Muscle of back (tissue), 11 donors: ENCODE results near the gene ATXN1. TPM values are rescaled to one million over a fixed set of nuclear protein-coding genes. Genes with fewer than 3 reads are reported as not detected.
A peak's percentile ranks its signal among the peaks of the same experiment; 100 is the strongest.
"Not testable (repeated sequence)": the region's sequence is repeated elsewhere in the genome, so short reads cannot be mapped to it uniquely, and the experiment has no call there.

ENCODE experiments used
- DNase-seq, 3 donors: peaks; one replicate each; pipeline versions ENCODE4 v3.0.0 to v3.0.0-alpha.2; 2013
- polyA plus RNA-seq, 10 donors: library from polyadenylated mRNA; unstranded; fragments of 120-200 nt; gene quantifications; one replicate each; pipeline ENCODE4 v1.2.1, GENCODE V29; 2013; ENCODE audit not compliant: insufficient read length in 10 of 10

ATXN1 gene
- polyA plus RNA-seq, 10 donors, result 13.6 to 16.9 (median 15.0) TPM

DNA sequence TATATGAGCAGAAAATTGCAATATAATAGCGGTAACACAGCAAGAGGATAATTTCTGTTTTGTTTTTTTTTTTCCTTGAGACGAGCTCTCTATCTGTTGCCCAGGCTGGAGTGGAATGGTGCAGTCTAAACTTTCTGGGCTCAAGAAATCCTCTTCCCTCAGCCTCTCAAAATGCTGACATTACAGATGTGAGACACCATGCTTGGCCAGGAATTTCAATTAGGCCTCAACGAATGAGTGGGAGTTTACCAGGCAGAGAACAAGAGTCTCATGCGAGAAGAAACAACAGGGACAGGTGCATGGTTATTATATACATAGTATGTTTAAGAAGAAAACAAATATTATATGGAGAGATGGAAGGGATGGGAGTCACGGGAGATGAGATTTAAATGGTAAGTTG, 111.4 kb downstream of the ATXN1 start:
- DNase-seq, result no peak

DNA sequence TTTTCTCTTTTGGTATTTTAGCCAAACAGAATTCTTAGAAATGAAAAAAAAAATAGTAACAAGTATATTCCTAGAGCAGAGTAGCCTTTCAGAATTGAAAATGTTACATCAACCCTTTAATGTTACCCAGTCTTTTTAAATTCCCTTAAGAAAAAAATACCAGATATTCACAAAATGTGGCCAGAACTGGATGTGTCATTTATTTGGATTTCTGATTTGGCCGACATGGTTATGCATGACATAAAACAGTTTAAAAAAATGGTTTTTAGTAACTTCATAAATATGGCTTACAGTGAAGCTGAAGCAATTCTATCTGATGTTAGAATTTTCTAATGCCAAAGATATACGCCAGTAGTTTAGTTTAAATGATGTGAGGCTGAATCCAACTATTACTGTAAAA, 112.0 kb downstream of the ATXN1 start:
- DNase-seq, result no peak

DNA sequence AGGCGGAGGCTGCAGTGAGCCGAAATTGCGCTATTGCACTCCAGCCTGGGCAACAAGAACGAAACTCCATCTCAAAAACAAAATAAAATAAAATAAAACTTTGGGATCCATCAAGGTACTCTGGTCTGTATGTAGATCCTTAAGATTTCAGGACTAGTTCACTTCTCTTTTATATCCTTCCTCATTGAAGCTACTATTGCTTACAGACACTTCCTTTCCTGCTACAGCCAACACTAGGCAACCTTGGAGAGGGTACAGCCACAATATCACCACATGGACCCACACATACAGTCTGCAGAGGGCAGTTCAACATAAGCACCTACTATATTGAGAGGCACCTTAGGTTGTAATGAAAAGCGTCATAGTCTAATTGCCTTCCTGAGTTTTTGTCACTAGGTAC, 113.3 kb downstream of the ATXN1 start:
- no peak for DNase-seq

DNA sequence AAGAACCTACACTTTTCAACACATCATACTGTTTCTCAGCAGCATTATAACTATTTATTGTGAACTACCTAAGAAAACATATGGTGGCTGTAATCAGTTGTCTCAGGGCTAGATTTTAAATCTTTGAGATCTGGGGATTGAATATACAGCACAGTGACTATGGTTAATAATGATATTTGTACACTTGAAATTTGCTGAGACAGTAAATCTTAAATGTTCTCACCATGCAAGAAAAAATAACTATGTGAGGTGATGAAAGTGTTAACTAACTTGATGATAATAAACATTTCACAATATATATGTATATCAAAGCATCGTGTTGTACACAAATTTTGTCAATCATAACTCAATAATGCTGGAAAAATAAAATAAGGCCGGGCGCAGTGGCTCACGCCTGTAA, 113.8 kb downstream of the ATXN1 start:
- no peak for DNase-seq

DNA sequence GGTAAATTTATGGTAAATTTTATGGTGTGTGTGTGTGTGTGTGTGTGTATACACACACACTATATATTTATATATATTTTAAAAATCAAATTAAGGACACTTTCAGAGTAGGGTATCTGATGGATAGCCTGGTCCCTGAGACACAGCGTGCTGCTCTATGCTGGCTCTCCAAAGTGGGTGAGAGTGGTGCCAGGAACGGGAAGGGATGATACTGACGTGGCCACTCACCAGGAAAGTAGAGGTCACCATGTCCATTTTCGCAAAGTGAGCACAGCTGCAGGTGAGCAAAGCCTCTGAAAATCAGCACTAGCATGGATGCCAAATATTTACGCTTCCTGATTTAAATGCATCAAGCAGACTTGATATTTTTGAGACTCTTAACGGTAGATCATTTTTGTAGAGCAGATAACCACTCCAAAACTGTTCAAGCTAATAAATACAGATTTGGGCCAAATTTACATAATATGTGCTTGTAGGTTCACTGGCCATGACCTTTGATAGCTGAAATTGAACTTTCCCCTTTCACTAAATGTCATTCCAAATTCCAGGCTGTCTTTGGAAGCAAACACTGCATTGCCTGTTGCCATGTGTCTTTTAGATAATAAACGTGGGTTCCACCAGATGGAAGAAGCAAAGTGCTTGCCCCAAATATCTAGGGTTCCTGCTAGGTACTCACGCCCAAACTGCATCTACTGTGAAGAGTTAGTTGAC, 116.6 kb downstream of the ATXN1 start:
- no peak for DNase-seq

GRCh38 chr6:16639684-16640480, 121.4 kb downstream of the ATXN1 start:
- peak in 1 of 3 donors; percentile 55 for DNase-seq

- no peak for DNase-seq
Measured at GRCh38 chr6:16637635-16638034, 123.6 kb downstream of the ATXN1 start.

- peak in 1 of 3 donors; percentile 52 for DNase-seq
Measured at GRCh38 chr6:16635810-16636602, 125.3 kb downstream of the ATXN1 start.

DNA sequence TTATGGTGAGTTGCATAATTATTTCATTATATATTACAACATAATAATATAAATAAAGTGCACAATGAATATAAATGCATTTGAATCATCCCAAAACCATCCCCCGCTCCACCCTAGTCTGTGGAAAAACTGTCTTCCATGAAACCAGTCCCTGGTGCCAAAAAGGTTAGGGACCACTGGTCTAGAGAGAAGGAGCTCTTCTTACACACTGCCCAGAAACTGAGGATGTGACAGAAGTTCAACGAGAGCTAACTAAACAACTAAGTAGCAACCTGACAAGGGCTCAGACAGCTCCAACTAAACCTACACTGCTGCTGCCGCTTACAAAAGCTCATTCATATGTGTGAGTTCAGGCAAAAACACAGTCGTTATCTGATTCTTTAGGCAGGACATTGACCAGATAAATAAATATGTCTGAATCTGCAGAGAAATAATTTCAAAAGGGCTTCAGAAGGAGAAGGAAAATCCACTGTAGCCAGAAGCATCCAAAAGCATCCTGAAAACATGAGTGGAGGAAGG, 125.9 kb downstream of the ATXN1 start:
- no peak for DNase-seq

- no peak for DNase-seq
Measured at GRCh38 chr6:16634855-16635254, 126.4 kb downstream of the ATXN1 start.

DNA sequence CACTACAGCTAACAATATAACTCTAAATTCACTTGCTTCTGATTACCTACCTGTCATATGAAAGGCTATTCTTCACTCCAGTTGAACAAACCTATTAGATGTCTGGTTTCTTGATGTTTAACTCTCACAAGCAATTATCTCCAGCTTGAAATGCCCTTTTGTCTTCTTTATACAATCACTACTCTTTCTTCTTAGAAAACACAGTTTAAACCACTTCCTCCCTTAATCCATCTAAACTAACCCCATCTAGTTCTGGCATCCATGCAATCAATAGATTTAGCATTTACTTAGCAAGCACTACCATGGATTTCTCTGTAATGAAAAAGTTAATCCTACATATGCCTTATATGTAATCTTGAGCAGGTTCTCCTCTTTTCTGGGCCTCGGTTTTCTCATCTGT, 127.3 kb downstream of the ATXN1 start:
- no peak for DNase-seq

DNA sequence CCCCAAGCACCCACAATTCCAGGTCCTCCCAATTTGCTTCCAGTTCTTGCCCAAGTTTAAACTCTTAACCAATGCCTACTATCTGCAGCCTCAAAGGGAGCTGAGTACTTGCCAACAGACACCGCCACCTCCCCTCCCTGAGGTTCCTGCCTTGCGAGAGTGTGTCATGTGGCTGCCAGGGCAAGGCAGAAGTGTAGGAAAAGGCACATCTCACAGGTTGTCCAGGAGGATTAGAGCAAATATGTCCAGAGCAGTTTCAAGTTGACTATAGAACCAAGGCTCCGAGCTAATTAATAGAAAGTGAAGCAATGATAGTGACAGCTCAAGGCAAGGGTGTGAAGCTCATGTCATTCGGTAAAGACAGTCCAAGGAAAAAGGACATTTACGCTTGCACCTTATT, 127.8 kb downstream of the ATXN1 start:
- no peak for DNase-seq

DNA sequence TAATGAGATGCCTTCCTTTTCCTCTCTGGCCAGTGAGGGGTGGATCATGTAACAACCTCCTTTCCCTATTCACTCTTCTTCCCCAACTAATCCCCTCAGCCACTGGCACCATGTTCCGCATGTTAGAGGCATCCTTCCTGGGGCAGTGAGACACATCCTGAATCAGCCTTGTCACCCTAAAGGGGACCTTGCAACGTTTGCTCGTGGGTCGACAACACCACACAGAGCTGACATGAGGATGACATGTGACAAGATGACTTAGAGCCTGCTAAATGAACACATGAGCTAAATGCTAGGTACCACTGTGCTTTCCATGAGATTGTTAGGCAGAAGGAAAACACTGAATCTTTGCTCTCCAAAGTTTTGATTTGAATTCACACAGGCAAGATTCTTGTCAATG, 129.2 kb downstream of the ATXN1 start:
- no peak for DNase-seq

DNA sequence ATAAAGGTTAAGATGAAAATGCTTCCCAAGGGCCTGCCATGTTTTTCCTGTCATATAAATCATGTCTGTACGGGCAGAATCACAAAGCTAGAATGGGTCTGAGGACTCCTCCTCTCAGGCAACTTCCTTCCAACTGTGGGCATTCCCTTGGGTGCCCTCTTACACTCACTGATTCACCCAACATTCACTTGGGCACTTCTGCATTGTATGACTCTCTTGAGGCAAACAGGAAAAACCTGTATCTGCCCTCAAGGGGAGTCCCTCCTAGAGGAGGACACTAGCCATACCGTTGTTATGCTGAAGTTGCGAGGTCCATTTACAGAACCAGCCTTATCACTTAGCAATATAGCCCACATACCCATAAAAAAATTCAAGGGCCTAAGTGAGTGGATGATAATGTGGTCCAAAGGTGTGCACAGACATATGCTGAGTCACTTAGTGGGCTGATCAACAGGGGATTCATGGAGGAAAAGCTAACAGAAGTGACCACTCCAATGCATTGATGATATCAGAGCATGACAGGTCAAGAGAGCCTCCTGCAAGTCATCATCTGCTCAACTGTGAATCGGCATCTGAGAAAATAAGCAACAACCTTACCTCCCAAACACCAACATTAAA, 131.1 kb downstream of the ATXN1 start:
- no peak for DNase-seq

- not testable (repeated sequence) for DNase-seq
Measured at GRCh38 chr6:16628580-16628979, 132.7 kb downstream of the ATXN1 start.

DNA sequence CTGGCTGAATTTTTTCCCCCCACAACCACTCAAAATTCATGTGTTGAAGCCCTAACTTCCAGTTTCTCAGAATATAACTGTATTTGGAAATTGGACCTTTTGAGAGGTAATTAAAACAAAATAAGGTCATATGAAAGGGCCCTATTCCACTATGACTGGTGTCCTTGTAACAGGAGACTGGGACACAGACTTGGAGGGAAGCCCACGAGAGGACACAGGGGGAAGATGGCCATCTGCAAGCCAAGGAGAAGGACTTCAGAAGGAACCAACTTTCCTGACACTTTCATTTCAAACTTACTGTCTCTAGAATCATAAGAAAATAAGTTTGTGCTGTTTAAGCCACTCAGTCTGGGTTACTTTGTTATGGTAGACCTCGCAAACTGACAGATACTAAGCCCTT, 134.6 kb downstream of the ATXN1 start:
- no peak for DNase-seq

GRCh38 chr6:16625291-16626265, 135.7 kb downstream of the ATXN1 start:
- DNase-seq, result peak in 2 of 3 donors; percentile 19 to 35

DNA sequence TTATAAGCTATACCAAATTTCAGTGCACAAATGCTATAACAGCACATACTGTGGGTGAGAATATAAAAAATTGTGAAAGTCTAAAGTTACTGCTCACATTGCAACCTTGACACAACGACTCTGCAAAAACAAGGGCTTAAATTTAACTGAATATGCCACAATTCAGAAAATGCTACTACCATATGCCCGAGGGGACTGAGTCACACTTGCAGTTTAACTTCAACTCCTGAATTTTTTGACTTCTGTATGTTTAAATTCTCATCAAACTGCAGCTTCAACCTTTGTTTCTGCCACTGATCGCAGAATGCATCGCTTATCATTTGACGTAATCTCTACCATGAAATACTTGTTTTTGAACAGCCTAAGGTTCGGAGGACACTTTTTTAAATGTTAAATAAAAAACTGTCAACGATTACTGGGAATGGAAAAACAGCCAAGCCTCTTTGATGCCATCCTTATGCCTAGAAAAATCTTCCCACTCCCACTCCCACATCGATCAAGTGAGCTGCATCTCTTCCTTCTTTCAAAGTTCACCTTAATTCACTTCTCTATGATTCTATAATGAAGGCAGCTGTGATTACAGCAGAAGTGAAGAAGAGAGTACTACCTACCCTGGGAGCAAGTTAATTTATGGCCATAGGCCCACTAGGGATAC, 136.5 kb downstream of the ATXN1 start:
- DNase-seq, result no peak

DNA sequence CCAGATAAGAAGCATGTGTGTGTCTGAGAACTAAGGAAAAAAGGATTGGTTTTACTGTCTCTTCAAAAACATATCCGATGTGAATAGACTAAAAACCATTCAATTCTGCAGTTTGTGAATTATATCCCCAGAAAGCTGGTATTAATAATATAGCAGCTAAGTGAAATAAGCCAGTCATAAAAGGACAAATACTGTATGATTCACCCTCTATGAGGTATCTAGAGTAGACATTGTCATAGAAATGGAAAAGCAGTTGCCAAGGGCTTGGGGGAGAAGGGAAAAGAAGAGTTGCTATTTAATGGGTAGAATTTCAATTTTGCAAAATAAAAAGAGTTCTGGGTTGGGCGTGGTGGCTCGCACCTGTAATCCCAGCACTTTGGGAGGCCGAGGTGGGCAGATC, 137.5 kb downstream of the ATXN1 start:
- no peak for DNase-seq

DNA sequence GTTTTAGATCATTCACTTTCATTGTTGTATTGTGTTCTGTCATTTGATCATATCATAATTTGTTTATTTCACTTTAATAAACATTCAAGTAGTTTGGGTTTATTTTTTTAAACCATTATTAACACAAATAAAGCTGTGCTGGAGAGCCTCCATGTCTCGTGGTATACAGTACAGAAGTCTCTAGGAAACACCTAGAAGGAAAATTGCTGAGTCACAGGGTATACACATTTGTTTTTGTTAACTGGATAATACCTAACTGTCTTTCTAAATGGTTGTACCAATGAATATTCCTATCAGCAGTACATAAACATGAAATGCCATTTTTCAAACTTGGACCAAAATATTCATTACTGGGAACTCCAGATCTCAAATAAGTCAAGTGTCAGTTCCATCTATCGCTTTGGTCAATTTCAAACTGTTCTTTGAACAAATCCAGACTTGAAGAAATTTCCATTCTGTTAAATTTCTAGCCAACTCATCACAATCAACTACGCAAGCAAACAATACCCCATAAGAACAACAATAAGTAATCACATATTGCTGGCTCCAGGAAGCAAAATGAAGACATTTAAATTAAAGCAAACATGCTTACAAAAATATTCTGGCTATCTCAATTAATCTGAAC, 138.1 kb downstream of the ATXN1 start:
- DNase-seq, result no peak
